Activated CD8-positive, alpha-beta T cell treated with anti-CD3 and anti-CD28 coated beads, Interleukin-2, amount 10 ng/mL, durations not matched to agents 7 days and 5 days (primary cell): ENCODE results near the gene TEX13B. TPM values are rescaled to one million over a fixed set of nuclear protein-coding genes. Genes with fewer than 3 reads are reported as not detected.

Experiments used
- ATAC-seq: fragments of 150-1000 bp; cut with Tn5 transposase; one replicate; pipeline ENCODE4 v1.10.0; 2021; ENCODE audit warnings: moderate library complexity
- CTCF ChIA-PET: fragments of 350-600 bp; sonication (Branson Sonifier 250); formaldehyde crosslinking; loops from one replicate; lab custom pipeline; 2021; ENCODE audit warnings: antibody characterized with exemption; lab: Charles Lee
- POLR2A ChIA-PET: fragments of 350-600 bp; sonication (Branson Sonifier 250); formaldehyde crosslinking; loops from one replicate; lab custom pipeline; 2021; ENCODE audit warnings: antibody characterized with exemption; lab: Charles Lee
- DNase-seq: peaks from one replicate; pipeline ENCODE4 v3.0.0-alpha.2; 2020
- H3K27ac Mint-ChIP-seq: one replicate; pipeline ENCODE4 v1.8.0; 2021; ENCODE audit warnings: mild to moderate bottlenecking, mixed read lengths
- H3K27me3 Mint-ChIP-seq: one replicate; pipeline ENCODE4 v1.8.0; 2021; ENCODE audit warnings: low read depth, mixed read lengths
- H3K36me3 Mint-ChIP-seq: one replicate; pipeline ENCODE4 v1.8.0; 2021; ENCODE audit warnings: low read depth, mixed read lengths
- H3K4me1 Mint-ChIP-seq: one replicate; pipeline ENCODE4 v1.8.0; 2021; ENCODE audit warnings: low read depth, mixed read lengths
- H3K4me3 Mint-ChIP-seq: one replicate; pipeline ENCODE4 v1.8.0; 2021; ENCODE audit warnings: mild to moderate bottlenecking, mixed read lengths
- H3K9me3 Mint-ChIP-seq: one replicate; pipeline ENCODE4 v1.8.0; 2022; ENCODE audit warnings: mixed read lengths; ENCODE audit not compliant: insufficient read depth
- total RNA-seq, 2 experiments: library from RNA; stranded (reverse); gene quantifications; one replicate each; pipeline ENCODE4 v1.2.3, GENCODE V29; 2021

The TEX13B gene
- total RNA-seq, 2 experiments from 2014 or later, result not detected

- H3K27ac Mint-ChIP-seq, result no peak overlapping the region
- peaks cover 5% of the 10 kb centered on the region for H3K27me3 Mint-ChIP-seq
- H3K9me3 Mint-ChIP-seq, result no peaks in the 10 kb centered on the region
- H3K4me1 Mint-ChIP-seq, result no peaks in the 10 kb centered on the region
- H3K36me3 Mint-ChIP-seq, result no peaks in the 10 kb centered on the region
- ChIA-PET POLR2A (no interaction called here), CTCF (no interaction called here)
- no peak overlapping the region for H3K4me3 Mint-ChIP-seq
- no peak for ATAC-seq
- no peak for DNase-seq
These were observed 46.3 kb downstream of the TEX13B start for GRCh38 chrX:107935664-107936433.

GRCh38 chrX:107935200-107935599 lies 47.0 kb downstream of the TEX13B start:
- ATAC-seq, result no peak
- no peaks in the 10 kb centered on the region for H3K9me3 Mint-ChIP-seq
- CTCF ChIA-PET, result no interaction called here

GRCh38 chrX:107934262-107934661 lies 47.9 kb downstream of the TEX13B start:
- no peaks in the 10 kb centered on the region for H3K36me3 Mint-ChIP-seq
- no peak overlapping the region for H3K27ac Mint-ChIP-seq
- ATAC-seq (no peak), DNase-seq (no peak)
- no peak overlapping the region for H3K4me3 Mint-ChIP-seq
- POLR2A ChIA-PET, result no interaction called here
- H3K27me3 Mint-ChIP-seq, result peaks cover 5% of the 10 kb centered on the region
- H3K9me3 Mint-ChIP-seq, result no peaks in the 10 kb centered on the region
- CTCF ChIA-PET, result no interaction called here
- H3K4me1 Mint-ChIP-seq, result no peaks in the 10 kb centered on the region

More at GRCh38 chrX:107935200-107935599, 47.0 kb downstream of the TEX13B start:
- no peak for DNase-seq
- no peaks in the 10 kb centered on the region for H3K4me1 Mint-ChIP-seq
- H3K4me3 Mint-ChIP-seq, result no peak overlapping the region
- POLR2A ChIA-PET, result no interaction called here
- peaks cover 5% of the 10 kb centered on the region for H3K27me3 Mint-ChIP-seq
- no peaks in the 10 kb centered on the region for H3K36me3 Mint-ChIP-seq
- no peak overlapping the region for H3K27ac Mint-ChIP-seq

Other genes starting within 250 kb of the TEX13B start
- gene TSC22D3, start 206.6 kb downstream of the TEX13B start, total RNA-seq, result 10 to 100 TPM; 54.8 TPM
- not detected for gene NCBP2L, start 204.6 kb downstream of the TEX13B start, total RNA-seq
- 1 to 10 TPM; 1.7 to 1.8 TPM for gene MID2, start 156.5 kb downstream of the TEX13B start, total RNA-seq
- gene VSIG1, start 62.7 kb upstream of the TEX13B start, total RNA-seq, result under 1 TPM; 0.53 to 0.60 TPM
- 10 to 100 TPM; 28.1 to 30.4 TPM for gene PSMD10, start 109.2 kb upstream of the TEX13B start, total RNA-seq
- 10 to 100 TPM; 10.5 to 11.4 TPM for gene ATG4A, start 109.4 kb upstream of the TEX13B start, total RNA-seq